ENCODE measurements around the gene ACSS1.

The ACSS1 gene

DNA sequence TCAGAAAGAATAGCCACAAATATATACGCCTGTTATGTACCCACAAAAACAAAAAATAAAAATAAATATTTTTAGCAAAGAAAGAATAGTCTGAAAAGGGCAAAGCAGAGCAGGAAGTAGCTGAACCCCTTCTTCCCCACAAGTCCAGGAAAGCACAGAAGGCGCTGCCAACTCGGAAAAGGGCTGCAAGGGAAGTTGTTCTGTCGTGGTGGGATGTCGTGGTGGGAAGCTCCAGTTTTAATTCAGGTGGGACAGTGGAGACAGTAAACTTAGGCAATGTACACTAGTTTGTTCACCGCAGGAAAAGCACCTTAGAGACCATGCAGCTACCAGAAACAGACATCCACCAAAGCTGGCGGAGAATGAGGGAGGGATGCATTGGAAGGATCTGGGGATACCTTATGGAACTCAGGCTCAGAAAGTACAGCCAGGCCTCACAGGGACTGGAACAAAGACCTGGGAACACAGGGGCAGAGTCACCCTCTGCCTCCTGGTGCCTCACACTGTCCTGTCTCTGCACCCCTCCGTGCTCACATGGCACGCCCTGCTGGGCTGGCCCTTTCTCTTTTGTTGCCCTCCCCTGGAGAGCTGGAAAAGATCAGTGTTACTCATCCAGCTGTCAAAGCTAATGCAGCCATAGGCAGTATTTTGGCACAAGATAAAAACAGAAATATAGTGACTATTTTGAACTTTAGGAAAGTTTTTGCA, 62.0 kb downstream of the ACSS1 start:
- DNase-seq (ENCODE audit: low read depth in 3 of 3, low spot score in 1 of 3), result no peak

- DNase-seq (ENCODE audit: low read depth in 3 of 3, low spot score in 1 of 3), result peak; percentile 51 to 71 (median 68)
Observed at GRCh38 chr20:24994470-24995368, 63.2 kb downstream of the ACSS1 start.

- no peak for DNase-seq (ENCODE audit: low read depth in 3 of 3, low spot score in 1 of 3)
Observed at GRCh38 chr20:24994186-24994465, 63.8 kb downstream of the ACSS1 start.

DNA sequence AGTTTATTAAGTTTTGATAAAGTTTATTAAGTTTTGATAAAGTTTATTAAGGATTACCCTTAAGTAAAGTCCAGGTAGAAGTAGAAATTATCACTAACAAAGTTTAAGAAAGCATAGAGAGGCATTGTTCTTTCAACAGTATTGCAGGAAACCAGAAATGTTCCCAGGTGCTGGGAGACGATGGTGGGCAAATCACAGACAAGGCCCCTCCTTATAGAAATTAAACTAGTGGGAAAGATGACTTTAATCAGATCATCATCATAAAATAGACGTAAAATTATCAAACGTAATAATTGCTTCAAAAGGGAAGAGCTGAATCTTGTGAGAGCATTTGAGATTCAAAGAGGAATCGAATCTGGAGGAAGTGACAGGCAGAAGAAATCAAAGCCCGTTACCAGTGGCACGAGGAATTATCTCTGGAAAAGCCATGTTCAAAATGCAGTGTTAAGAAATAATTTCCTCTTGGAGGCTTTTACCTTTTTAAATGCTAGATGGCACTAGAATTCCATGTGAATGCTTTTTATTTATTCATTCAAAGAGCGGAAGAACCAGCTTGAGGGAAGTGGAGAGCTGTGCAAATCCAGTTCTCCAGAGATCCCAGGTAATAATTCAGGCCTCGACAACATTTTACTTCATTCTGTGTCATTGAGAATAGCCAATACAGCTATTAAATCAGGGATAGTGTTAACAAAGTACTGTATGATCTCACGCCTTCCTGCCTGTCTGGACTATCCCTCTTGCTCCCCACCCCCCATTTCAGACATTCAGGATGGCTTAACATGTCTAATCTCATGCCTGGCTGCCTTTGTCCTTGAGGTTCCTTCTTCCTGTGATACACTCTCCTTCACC, 64.4 kb downstream of the ACSS1 start:
- DNase-seq (ENCODE audit: low read depth in 3 of 3, low spot score in 1 of 3), result no peak

GRCh38 chr20:24992487-24993205, 65.3 kb downstream of the ACSS1 start, which contains the start of gene APMAP:
TSS of gene APMAP (minus strand) at chr20:24992751. CDS start at chr20:24992688, 63 bp downstream.
- DNase-seq (ENCODE audit: low read depth in 3 of 3, low spot score in 1 of 3), result peak; percentile 83 to 94 (median 91)

GRCh38 chr20:24991897-24992486, 65.9 kb downstream of the ACSS1 start:
- DNase-seq (ENCODE audit: low read depth in 3 of 3, low spot score in 1 of 3), result peak in 1 of 3 donors; percentile 6

GRCh38 chr20:24990810-24991252, 67.1 kb downstream of the ACSS1 start:
- DNase-seq (ENCODE audit: low read depth in 3 of 3, low spot score in 1 of 3), result no peak

DNA sequence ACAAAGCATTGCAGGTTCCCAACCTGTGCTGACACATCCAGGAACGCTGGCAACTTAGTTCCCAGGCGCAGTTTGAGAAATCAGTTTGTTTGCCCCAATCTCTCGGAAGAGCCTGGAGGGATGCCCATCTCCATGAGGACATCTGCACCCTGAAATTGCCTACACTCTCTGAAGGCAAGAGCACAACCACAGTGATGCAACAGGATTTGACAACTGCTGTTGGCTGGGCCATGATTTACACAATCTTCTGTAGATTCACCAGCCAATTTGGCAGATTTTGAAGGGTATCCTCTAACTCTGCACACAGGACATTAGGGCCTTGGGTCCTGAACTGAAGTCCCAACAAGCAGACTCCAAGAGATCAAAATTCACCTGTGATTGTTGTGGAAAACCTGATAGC, 68.8 kb downstream of the ACSS1 start:
- no peak for DNase-seq (ENCODE audit: low read depth in 3 of 3, low spot score in 1 of 3)

DNA sequence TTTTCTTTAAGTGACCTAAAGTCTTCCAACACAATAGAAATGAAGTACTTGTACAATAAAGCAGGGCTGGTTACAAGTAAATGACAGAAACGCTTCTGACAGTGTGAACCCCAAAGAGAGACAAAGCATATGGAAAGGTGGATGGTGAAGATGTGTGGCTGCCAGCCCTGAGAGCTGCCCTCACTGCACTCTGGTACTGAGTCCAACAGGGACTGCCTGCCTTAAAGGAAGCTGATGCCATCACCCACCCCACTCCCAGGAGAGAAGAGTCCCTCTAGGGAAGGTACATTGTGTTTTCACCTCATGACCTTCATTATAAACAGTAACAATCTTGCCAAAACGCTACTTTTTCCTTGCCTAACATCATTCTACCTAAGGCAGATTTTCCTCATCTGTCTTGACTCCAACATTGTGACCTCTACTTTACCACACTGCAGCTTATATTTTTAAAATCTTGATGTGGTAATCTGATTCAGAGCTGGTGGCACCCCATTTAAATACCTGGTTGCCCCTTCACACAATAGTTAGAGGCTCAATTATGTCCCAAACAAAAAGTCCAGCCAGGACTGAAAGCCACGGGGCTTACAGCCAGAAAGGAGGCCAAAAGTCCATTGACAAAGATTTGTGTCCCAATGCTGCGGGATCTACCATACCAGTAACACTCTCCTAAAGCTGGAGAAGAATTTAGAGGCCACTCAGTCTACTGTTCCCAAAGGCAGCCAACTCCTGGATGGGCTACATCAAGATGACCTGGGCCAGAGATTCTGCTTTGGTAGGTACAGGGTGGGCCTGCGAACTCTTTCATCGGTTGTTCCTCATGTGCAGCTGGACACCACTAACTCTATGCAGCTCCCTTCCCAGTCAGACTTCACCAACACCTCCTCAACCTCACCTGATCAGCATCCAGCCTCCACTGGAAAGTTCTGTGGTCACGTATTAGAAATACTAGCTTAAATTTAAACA, 69.8 kb downstream of the ACSS1 start:
- no peak for DNase-seq (ENCODE audit: low read depth in 3 of 3, low spot score in 1 of 3)

DNA sequence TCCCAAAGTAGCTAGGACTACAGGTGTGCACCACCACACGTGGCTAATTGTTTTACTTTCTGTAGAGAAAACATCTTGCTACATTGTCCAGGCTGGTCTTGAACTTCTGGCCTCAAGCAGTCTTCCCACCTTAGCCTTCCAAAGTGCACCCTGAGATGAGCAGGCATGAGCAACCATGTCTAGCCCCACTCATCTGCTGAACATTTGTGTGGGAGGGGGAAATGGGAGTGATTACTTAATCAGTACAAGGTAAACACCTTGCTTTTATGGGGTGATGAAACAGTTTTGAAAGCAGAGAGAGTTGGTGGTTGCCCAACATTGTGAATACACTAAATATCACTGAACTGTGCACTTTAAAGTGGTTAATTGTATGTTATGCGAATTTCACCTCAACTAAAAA, 70.7 kb downstream of the ACSS1 start:
- DNase-seq (ENCODE audit: low read depth in 3 of 3, low spot score in 1 of 3), result no peak

- no peak for DNase-seq (ENCODE audit: low read depth in 3 of 3, low spot score in 1 of 3)
Observed at GRCh38 chr20:24986436-24987015, 71.4 kb downstream of the ACSS1 start.

DNA sequence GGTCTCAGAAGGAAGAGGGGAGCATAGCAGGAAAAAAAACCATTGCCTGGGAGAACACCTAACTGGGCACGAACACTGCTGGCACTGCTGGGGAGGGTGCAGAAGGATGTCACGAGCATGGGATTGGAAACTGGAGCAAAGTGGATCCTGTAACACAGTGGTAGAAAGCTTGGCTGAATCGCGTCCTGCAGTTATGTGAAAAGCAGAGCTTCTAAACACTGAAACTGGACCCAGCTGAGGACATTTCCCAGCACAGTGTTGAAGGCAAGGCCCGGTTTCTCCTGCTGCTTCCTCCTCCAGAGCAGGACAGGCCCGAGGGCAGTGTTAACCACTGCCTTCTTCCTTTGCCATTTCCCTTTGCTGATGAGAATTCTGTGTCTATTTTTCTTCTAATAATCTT, 72.1 kb downstream of the ACSS1 start:
- DNase-seq (ENCODE audit: low read depth in 3 of 3, low spot score in 1 of 3), result no peak

- DNase-seq (ENCODE audit: low read depth in 3 of 3, low spot score in 1 of 3), result no peak
Observed at GRCh38 chr20:24984961-24985640, 72.8 kb downstream of the ACSS1 start.

DNA sequence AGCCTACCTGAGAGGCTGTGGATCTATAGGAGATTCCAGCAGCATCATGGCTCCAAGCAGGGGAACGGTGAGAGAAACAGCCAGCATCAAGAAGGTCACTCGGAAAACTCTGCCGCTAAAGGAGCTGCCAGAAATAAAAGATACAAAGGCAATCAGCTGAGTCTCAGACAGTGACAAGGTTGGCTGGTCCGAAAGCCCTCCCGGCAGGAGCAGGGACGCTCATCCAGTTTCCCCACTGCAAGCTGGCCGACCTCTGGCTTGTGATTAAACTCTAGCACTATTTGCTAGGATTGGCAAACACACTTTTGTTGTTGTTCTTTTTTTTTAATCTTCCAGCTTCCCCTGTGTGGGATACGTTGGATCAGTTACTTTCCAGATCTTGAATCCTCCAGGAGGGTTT, 74.0 kb downstream of the ACSS1 start:
- no peak for DNase-seq (ENCODE audit: low read depth in 3 of 3, low spot score in 1 of 3)

DNA sequence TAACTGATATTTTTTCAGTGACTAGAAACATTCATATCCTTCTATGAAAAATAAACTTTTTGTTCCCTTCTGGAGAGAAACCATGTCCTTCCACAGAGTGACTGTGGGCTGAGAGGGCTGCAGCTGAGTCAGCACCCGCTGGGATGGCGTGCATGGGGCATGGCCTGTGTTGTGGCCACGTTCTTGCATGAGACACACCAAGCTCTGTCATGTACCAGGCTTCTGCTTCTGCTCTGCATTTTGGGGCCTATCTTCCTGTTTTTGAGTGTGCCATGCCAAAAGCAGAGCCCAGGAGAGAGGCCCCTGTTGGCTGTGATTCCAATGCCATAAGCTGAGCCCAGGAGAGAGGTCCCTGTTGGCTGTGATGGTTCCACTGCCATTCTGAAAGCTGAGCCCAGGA, 76.1 kb downstream of the ACSS1 start:
- no peak for DNase-seq (ENCODE audit: low read depth in 3 of 3, low spot score in 1 of 3)

DNA sequence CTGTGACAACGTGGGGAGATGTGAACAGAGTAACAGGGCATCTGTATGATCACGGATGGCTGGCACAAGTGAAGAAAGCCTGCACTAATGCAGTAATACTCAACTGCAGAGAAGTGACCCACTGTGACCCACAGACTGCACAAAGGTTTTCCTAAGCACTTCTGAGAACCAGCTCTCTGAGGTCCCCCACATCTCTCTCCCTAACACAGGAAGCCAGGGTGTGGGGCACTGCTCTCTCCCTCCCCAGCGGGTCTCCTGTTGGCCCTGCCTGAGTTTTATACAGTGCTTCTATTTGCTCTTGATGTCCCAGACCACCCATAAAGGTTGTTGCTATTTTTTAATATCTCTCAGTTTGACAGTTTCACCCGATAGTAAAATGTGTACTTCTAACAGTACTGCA, 76.7 kb downstream of the ACSS1 start:
- no peak for DNase-seq (ENCODE audit: low read depth in 3 of 3, low spot score in 1 of 3)

DNA sequence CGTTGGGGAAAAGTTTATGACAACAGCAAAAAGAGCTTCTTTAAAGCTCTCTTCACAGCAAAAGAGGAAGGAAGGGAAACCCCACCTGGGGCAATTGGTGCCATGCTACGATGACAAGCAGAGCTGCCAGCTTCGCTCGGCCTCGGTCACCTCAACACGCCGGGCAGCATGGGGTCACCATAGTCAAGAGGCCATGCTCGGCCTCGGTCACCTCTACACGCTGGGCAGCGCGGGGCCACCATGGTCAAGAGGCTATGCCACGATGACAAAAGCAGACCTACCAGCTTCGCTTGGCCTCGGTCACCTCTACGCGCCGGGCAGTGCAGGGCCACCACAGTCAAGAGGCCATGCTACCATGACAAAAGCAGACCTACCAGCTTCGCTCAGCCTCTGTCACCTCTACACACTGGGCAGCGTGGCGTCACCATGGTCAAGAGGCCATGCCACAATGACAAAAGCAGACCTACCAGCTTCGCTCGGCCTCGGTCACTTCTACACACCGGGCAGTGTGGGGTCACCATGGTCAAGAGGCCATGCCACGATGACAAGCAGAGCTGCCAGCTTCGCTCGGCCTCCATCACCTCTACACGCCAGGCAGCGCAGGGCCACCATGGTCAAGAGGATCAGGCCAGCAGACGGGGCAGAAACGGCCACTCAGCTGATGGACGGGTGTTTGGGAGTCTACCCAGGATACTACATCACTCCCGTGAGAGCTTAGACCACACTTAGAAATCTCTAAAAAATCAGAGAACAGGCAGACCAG, 77.5 kb downstream of the ACSS1 start:
- DNase-seq (ENCODE audit: low read depth in 3 of 3, low spot score in 1 of 3), result no peak

Measured in stimulated activated CD4-positive, alpha-beta T cell treated with anti-CD3 and anti-CD28 coated beads, TNF-alpha, amount 100 ng/mL, for 1 hour (primary cell).